H9 (cell line): ENCODE results near the gene SAV1. TPM values are rescaled to one million over a fixed set of nuclear protein-coding genes. Genes with fewer than 3 reads are reported as not detected.

Source experiments
- DNase-seq: peaks from one replicate; pipeline ENCODE4 v3.0.0-alpha.2; 2017
- H2AFZ ChIP-seq: one replicate; pipeline ENCODE4 v1.6.1; 2013; ENCODE audit warnings: mild to moderate bottlenecking, low read length, control low read depth, moderate library complexity
- H2AK5ac ChIP-seq: 2 replicates; pipeline ENCODE4 v1.6.1; 2013; ENCODE audit warnings: low read length, control low read depth, mixed read lengths; ENCODE audit not compliant: insufficient read length
- H2BK120ac ChIP-seq: one replicate; pipeline ENCODE4 v1.6.1; 2013; ENCODE audit warnings: low read depth, mild to moderate bottlenecking, low read length, control low read depth, inconsistent platforms; ENCODE audit not compliant: poor library complexity, severe bottlenecking
- H2BK12ac ChIP-seq: 2 replicates; pipeline ENCODE4 v1.6.1; 2013; ENCODE audit warnings: low read length, control low read depth, mixed read lengths, low read depth; ENCODE audit not compliant: insufficient read length
- H2BK15ac ChIP-seq: 2 replicates; pipeline ENCODE4 v1.6.1; 2013; ENCODE audit warnings: low read depth, low read length, control low read depth
- H2BK20ac ChIP-seq: one replicate; pipeline ENCODE4 v1.6.1; 2013; ENCODE audit warnings: low read depth, mild to moderate bottlenecking, low read length, control low read depth, inconsistent platforms; ENCODE audit not compliant: poor library complexity, severe bottlenecking
- H2BK5ac ChIP-seq: 2 replicates; pipeline ENCODE4 v1.6.1; 2013; ENCODE audit warnings: low read length, control low read depth, mixed read lengths; ENCODE audit not compliant: insufficient read length
- H3K14ac ChIP-seq: 2 replicates; pipeline ENCODE4 v1.6.1; 2013; ENCODE audit warnings: low read length, control low read depth; ENCODE audit not compliant: insufficient read depth
- H3K18ac ChIP-seq: 2 replicates; pipeline ENCODE4 v1.6.1; 2013; ENCODE audit warnings: low read depth, mild to moderate bottlenecking, mixed read lengths, low read length, control low read depth; ENCODE audit not compliant: insufficient read length
- H3K23ac ChIP-seq: 2 replicates; pipeline ENCODE4 v1.6.1; 2013; ENCODE audit warnings: low read length, control low read depth, mixed read lengths, low read depth; ENCODE audit not compliant: insufficient read length
- H3K23me2 ChIP-seq: 2 replicates; pipeline ENCODE4 v1.6.1; 2013; ENCODE audit warnings: low read depth, mild to moderate bottlenecking, mixed read lengths, low read length, control low read depth; ENCODE audit not compliant: insufficient read length, poor library complexity, severe bottlenecking
- H3K27ac ChIP-seq: 2 replicates; pipeline ENCODE4 v1.5.1; 2013; ENCODE audit warnings: low read length, control low read depth, mixed read lengths, low read depth; ENCODE audit not compliant: insufficient read length
- H3K27me3 ChIP-seq: 2 replicates; pipeline ENCODE4 v1.6.1; 2013; ENCODE audit warnings: low read length, control low read depth, inconsistent platforms; ENCODE audit not compliant: insufficient read depth
- H3K4ac ChIP-seq: 2 replicates; pipeline ENCODE4 v1.6.1; 2013; ENCODE audit warnings: low read depth, mild to moderate bottlenecking, control low read depth, inconsistent platforms, low read length, moderate library complexity
- H3K4me1 ChIP-seq: 2 replicates; pipeline ENCODE4 v1.6.1; 2013; ENCODE audit warnings: low read length, control low read depth, inconsistent platforms; ENCODE audit not compliant: insufficient read depth
- H3K4me2 ChIP-seq: 2 replicates; pipeline ENCODE4 v1.6.1; 2013; ENCODE audit warnings: low read length, control low read depth, mixed read lengths; ENCODE audit not compliant: insufficient read length, insufficient read depth
- H3K56ac ChIP-seq: 2 replicates; pipeline ENCODE4 v1.6.1; 2013; ENCODE audit warnings: low read depth, mild to moderate bottlenecking, mixed read lengths, low read length, control low read depth; ENCODE audit not compliant: insufficient read length
- H3K79me1 ChIP-seq: 2 replicates; pipeline ENCODE4 v1.6.1; 2013; ENCODE audit warnings: low read depth, mild to moderate bottlenecking, moderate library complexity, low read length, control low read depth, inconsistent platforms; ENCODE audit not compliant: insufficient read depth, poor library complexity, severe bottlenecking
- H3K79me2 ChIP-seq: 2 replicates; pipeline ENCODE4 v1.6.1; 2013; ENCODE audit warnings: low read length, control low read depth, inconsistent platforms; ENCODE audit not compliant: insufficient read depth
- H3K9ac ChIP-seq: 2 replicates; pipeline ENCODE4 v1.6.1; 2013; ENCODE audit warnings: low read length, control low read depth, mixed read lengths; ENCODE audit not compliant: insufficient read length; ENCODE audit errors: extremely low read depth
- H3K9me3 ChIP-seq: one replicate; pipeline ENCODE4 v1.6.1; 2013; ENCODE audit warnings: low read depth, low read length, inconsistent platforms; ENCODE audit not compliant: control insufficient read depth
- H3T11ph ChIP-seq: one replicate; pipeline ENCODE4 v1.6.1; 2013; ENCODE audit warnings: mild to moderate bottlenecking, low read length, control low read depth, inconsistent platforms
- H4K20me1 ChIP-seq: one replicate; pipeline ENCODE4 v1.6.1; 2013; ENCODE audit not compliant: control insufficient read depth, insufficient read length, insufficient read depth
- H4K5ac ChIP-seq: 2 replicates; pipeline ENCODE4 v1.6.1; 2013; ENCODE audit warnings: low read depth, mild to moderate bottlenecking, mixed read lengths, low read length, control low read depth; ENCODE audit not compliant: insufficient read length
- H4K8ac ChIP-seq: replicated peaks from 2 replicates; pipeline ENCODE4 v1.6.1; 2013; ENCODE audit warnings: low read length, control low read depth, mixed read lengths, low read depth; ENCODE audit not compliant: insufficient read length
- H4K91ac ChIP-seq: 2 replicates; pipeline ENCODE4 v1.6.1; 2013; ENCODE audit warnings: low read depth, mild to moderate bottlenecking, moderate library complexity, mixed read lengths, low read length, control low read depth; ENCODE audit not compliant: insufficient read length
- H3K27ac Mint-ChIP-seq, 3 experiments: 2 replicates in 2 of 3; 3 replicates in 1 of 3; pipeline ENCODE4 v1.8.0; 2020 to 2021; ENCODE audit warnings: mixed read lengths in 3 of 3, mild to moderate bottlenecking in 1 of 3, moderate library complexity in 1 of 3
- H3K27me3 Mint-ChIP-seq: 2 replicates; pipeline ENCODE4 v1.8.0; 2021; ENCODE audit warnings: low read depth, mild to moderate bottlenecking, moderate library complexity, mixed read lengths
- H3K36me3 Mint-ChIP-seq, 3 experiments: 2 replicates in 2 of 3; 3 replicates in 1 of 3; pipeline ENCODE4 v1.8.0; 2020 to 2021; ENCODE audit warnings: low read depth in 3 of 3, mixed read lengths in 3 of 3; ENCODE audit not compliant: insufficient read depth in 1 of 3
- H3K4me1 Mint-ChIP-seq, 2 experiments: 2 replicates each; pipeline ENCODE4 v1.8.0; 2020; ENCODE audit warnings: mixed read lengths in 2 of 2
- H3K4me3 Mint-ChIP-seq, 2 experiments: 2 replicates in 1 of 2; 3 replicates in 1 of 2; pipeline ENCODE4 v1.8.0; 2020 to 2021; ENCODE audit warnings: mild to moderate bottlenecking in 2 of 2, mixed read lengths in 2 of 2, moderate library complexity in 1 of 2
- H3K9me3 Mint-ChIP-seq, 2 experiments: 2 replicates in 1 of 2; 3 replicates in 1 of 2; pipeline ENCODE4 v1.8.0; 2020; ENCODE audit warnings: mild to moderate bottlenecking in 2 of 2, mixed read lengths in 2 of 2, moderate library complexity in 1 of 2
- CTCF ChIP-seq: fragments of 200-600 bp; sonication (generic); conservative IDR thresholded peaks from 3 replicates; pipeline ENCODE4 v1.8.0; 2021; ENCODE audit warnings: antibody characterized with exemption, mild to moderate bottlenecking
- WGBS: extraction: QIAGEN DNeasy Blood & Tissue Kit; methylation state at CpG from one replicate; pipeline ENCODE4 v1.1.7; 2013; ENCODE audit warnings: missing lambda C conversion rate, low lambda C conversion rate, mixed read lengths; ENCODE audit not compliant: insufficient read length; ENCODE audit errors: extremely low coverage; 5-methylcytosine and 5-hydroxymethylcytosine counted together
- total RNA-seq: library from RNA; stranded (reverse); gene quantifications from 2 replicates; pipeline ENCODE4 v1.2.1, GENCODE V29; 2021

SAV1 gene
- total RNA-seq, 1 experiment from 2014 or later = 57.3 TPM

GRCh38 chr14:50608302-50608851 lies 59.7 kb downstream of the SAV1 start:
- Histone ChIP-seq H3T11ph (no peak overlapping the region), H3K27me3 (no peaks in the 10 kb centered on the region), H4K20me1 (no peaks in the 10 kb centered on the region), H2AK5ac (no peak overlapping the region), H4K91ac (no peak overlapping the region), H4K5ac (no peak overlapping the region), H2BK12ac (no peak overlapping the region), H3K4me1 (no peaks in the 10 kb centered on the region), H3K23me2 (no peaks in the 10 kb centered on the region), H2AFZ (no peak overlapping the region), H3K56ac (no peak overlapping the region), H3K79me1 (no peaks in the 10 kb centered on the region), H3K23ac (no peak overlapping the region), H4K8ac (no peak overlapping the region), H2BK5ac (no peak overlapping the region), H3K27ac (no peak overlapping the region), H3K18ac (no peak overlapping the region), H3K4ac (no peak overlapping the region), H2BK15ac (no peak overlapping the region), H3K9me3 (no peaks in the 10 kb centered on the region), H2BK20ac (no peak overlapping the region), H3K79me2 (no peaks in the 10 kb centered on the region), H3K9ac (no peak overlapping the region), H2BK120ac (no peak overlapping the region), H3K14ac (no peak overlapping the region), H3K4me2 (no peak overlapping the region)
- no peak for TF ChIP-seq CTCF
- H3K27me3 Mint-ChIP-seq = no peaks in the 10 kb centered on the region
- no peak overlapping the region for H3K4me3 Mint-ChIP-seq
- no peak for DNase-seq
- no CpG with 5 or more reads among the region's 1 CpG for whole genome bisulfite sequencing
- no peaks in the 10 kb centered on the region for H3K36me3 Mint-ChIP-seq
- no peaks in the 10 kb centered on the region for H3K9me3 Mint-ChIP-seq
- H3K4me1 Mint-ChIP-seq = no peaks in the 10 kb centered on the region
- no peak overlapping the region for H3K27ac Mint-ChIP-seq
